Inflammatory macrophage treated with lipopolysaccharide for 1 hour (primary cell): ENCODE data around the gene KCTD1.

Source experiments
- DNase-seq, 2 donors: peaks; one replicate each; pipeline ENCODE4 v3.0.0-alpha.2; 2020 to 2022

The KCTD1 gene

DNA sequence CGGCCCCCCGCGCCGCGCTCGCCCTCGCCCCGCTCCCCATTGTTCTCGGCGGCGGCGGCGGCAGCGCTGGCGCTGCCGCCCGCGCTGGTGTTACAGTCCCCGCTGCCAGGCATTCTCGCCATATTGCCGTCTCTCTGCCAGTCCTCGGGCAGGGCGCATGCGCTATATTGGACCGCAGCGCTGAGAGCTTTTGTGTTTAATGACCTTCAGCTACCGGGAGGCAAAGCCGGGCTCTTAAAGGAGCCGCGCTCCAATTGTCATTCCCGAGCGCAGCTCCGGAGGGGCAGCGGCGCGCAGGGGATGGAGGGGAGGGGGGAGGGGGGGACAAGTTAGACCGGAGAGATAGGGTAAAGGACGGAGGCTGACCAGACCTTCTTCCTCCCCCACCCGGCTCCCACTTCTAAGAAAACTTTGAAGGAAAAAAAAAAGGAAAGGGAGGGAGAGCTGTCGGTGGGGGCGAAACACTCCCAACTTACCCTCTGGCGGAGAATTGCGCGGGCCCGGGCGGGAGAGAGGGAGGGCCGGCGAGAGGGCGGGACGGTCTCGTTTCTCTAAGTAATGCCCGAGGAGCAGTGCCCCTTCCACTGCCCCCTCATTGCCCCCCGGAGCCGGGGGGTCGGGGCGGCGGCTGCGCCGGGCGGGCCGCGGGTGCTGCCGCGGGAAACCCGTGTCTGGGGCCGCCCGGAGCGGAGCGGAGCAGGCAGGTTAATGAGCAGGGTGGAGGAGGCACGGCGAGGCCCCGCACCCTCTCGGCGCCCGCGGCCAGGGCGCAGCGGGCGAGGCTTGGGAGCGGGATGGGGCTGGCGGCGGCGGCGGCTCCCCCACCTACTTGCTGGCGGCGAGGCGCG lies at the start of gene KCTD1:
KCTD1 (minus strand) TSS at position 139 of the 848 bp plus-strand sequence; CDS start at position 122, 17 bp downstream.
- peak; percentile 76 to 77 for DNase-seq

GRCh38 chr18:26593365-26594320 lies 45.3 kb upstream of the KCTD1 start:
- DNase-seq = no peak

GRCh38 chr18:26584745-26585144 lies 36.4 kb upstream of the KCTD1 start:
- DNase-seq = no peak

DNA sequence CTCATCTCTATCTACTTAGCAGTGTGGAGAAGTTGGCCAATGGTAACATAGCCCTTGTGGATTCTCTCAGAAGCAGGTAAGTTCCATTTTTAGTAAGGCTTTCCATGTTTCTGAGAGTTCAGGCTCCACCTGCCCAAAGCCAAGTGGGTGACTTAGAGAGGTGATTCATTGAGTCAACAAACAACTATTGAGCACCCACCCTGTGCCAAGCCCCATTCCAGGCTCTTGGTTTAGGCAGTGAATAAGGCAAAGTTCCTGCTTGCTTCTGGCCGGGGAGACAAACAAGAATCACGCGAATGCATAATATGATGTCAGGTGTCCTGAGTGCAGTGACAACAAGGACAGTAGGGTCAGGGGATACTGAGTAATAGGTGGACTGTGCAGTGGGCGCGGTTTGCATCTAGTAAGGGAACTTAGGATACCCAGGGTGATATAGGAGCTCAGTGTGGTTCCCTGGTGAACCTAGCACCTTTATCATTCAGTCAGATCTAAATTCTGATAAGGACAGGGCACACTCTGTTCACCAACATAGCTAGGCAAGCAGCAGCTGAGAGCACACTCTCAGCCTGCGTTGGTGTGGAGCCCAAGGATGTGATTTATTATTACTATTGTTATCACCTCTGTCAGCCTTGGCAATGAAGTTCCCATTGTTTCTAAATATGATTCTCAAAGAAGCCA lies 31.7 kb upstream of the KCTD1 start:
- DNase-seq = no peak

DNA sequence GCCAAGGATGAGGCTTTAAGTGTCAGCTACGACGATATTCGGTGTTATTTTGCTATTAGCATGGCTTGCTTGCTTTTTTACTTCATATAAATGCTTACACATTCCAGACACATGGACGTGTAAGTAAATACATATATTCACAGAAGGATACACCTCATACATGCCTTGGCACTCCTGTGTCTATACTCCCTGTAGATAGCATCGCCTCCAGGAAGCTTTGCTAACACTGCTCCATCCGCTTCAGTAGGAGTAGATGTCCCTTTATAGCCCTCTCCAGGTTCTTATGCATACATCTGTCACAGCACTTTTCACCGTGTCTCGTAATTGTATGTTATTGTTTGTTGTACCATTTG lies 27.5 kb upstream of the KCTD1 start:
- DNase-seq = no peak

GRCh38 chr18:26574958-26575864 lies 26.9 kb upstream of the KCTD1 start:
- no peak for DNase-seq

- DNase-seq = peak in 1 of 2 donors; percentile 31
Observed at GRCh38 chr18:26568926-26569665, 20.7 kb upstream of the KCTD1 start.

- no peak for DNase-seq
Observed at GRCh38 chr18:26568513-26568912, 20.2 kb upstream of the KCTD1 start.

- no peak for DNase-seq
Observed at GRCh38 chr18:26566874-26567555, 18.7 kb upstream of the KCTD1 start.

DNA sequence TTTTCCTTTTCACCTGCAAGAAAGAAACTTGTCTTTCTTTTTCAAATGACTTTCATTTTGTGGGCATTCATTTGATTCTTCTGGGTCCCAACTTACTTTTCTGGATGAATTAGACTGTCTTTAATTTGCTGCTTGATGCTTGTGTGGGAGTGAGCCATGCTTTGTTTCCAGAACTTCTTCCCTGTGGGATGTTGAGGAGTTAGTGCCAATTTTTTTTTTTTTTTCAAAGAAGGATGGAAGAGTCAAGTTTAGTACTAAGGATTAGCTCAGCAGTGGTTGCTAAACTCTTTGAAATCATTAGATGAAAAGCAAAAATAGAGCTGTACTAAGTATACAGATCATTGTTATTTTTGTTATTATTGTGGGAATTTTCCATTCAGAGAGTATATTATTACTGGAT lies 17.2 kb upstream of the KCTD1 start:
- DNase-seq = no peak

- no peak for DNase-seq
Observed at GRCh38 chr18:26563024-26563423, 14.7 kb upstream of the KCTD1 start.

DNA sequence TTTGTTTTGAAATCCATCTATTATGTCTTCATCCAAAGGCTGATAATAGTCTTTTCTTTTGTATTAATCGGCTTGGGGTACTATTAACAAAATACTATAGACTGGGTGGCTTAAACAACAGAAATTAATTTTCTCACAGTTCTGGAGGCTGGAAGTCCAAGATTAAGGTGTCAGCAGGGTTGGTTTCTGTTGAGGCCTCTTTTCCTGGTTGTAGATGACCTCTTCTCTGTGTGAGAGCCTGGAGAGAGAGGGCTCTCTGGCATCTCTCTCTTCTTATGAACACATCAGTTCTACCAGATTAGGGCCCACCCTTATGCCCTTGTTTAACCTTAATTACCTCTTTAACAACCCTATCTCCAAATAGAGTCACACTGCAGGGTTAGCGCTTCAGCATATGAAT lies 14.2 kb upstream of the KCTD1 start:
- no peak for DNase-seq

DNA sequence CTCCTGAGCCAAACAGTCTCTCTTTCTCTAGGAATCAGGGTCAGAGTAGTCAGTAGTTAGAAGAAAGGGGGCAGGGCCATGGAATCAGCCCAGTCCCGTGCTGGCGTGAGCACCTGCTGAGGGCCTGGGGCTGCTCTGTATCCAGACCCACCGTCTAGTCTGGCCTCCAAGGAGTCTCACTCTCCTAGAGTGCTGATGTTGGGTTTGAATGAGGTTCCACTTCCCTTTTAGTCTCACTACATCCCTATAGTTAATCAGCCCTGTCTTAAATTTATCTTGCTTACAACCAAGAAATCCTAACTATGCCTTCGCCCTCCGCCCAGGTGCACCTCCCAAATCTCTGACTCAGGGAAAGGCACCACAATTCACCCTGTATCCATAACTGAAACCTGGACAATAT lies 13.4 kb upstream of the KCTD1 start:
- no peak for DNase-seq

- DNase-seq = no peak
Observed at GRCh38 chr18:26556573-26556972, 8.2 kb upstream of the KCTD1 start.

DNA sequence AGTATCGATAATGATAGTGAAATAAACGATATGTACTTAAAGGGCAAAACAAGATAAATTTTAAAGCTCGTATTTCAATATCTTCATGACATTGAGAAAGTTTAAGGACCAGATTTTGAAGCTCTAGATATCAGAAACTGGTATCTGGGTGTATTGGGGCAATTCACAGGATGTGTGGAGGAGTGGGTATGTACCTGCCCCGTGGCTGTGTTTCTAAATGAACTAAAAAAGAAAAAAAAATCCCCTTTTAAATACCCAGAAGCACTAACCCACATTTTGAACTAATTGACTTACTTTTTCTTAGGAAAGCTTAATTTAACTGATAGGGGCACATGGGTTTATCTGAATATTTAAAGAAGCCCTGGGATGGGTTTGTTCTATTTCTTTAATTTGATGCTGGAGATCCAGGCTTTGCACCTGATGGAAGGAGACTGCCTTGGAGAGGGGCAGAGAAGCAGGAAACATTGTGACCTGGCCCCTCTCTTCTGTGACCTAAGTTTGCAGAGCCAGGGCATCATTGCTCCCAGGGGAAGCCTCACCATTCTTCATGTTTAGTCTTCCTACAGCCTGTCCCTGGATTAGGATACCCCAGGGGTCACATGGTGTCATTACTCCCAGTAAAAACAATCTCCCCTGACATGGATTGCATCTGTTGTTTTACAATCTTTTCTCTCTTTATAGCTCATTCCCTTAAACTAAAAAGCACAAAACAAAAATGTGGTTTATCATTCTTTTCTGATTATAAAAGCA lies 7.6 kb upstream of the KCTD1 start:
- DNase-seq = no peak

GRCh38 chr18:26553943-26554342 lies 5.6 kb upstream of the KCTD1 start:
- DNase-seq = no peak

GRCh38 chr18:26551695-26552081 lies 3.3 kb upstream of the KCTD1 start:
- DNase-seq = no peak

- no peak for DNase-seq
Observed at GRCh38 chr18:26550998-26551694, 2.8 kb upstream of the KCTD1 start.
